ENCODE measurements around the gene TP53BP2. TPM values are rescaled to one million over a fixed set of nuclear protein-coding genes. Genes with fewer than 3 reads are reported as not detected.

Gene TP53BP2
- polyA plus RNA-seq, 1 experiment = 18.6 TPM

DNA sequence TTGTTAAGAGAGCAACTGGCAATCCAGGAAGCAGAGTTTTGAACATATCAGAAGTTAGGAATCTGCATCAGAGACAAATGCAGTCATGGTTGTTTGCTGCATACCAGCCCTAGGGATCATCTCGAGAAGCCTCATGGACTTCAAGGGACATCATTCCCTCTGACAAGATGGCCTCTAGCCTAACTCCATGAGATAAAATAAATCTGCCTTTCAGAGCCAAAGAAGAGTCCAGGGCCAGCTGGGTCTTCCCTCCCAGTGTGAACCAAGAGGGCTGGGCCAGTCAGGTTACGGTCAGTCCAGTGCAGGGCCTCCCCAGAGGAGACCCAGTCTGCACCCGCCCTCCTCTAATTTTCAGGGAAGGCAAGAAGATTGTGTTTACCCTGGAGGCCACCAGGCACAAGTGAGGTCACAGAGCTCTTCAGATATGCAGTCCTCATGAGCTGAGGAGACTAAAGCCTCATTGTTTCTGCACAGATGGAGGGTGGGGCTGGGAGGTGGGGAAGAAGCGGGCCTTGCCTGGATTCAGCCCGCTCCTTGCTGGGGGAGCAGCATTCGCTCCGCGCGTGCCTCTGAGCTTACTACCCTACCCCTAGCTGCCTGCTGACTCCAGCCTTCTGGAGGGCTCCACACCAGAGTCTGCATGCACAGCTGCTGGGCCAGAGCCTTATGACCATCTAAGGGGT is 80.6 kb downstream of the TP53BP2 start:
- Histone ChIP-seq H3K36me3 (ENCODE audit: control insufficient read depth, insufficient read depth, low read length) (peaks cover 32% of the 10 kb centered on the region), H3K4me3 (ENCODE audit: low read depth, low read length) (no peak overlapping the region), H3K27me3 (ENCODE audit: control insufficient read depth, insufficient read depth, low read length) (no peaks in the 10 kb centered on the region)
- no peak for TF ChIP-seq CTCF (IDR thresholded peaks at IDR 0.05; ENCODE audit: insufficient read depth, low read depth, low read length)
- DNase-seq (ENCODE audit: low read depth) = no peak
- CTCF ChIA-PET = interaction anchor here (0.7 to 1.4 kb wide), 2 partner anchors 16 to 33 kb away, joined by 3 to 5 read pairs; no protein-coding TSS in a partner anchor
- POLR2A ChIA-PET = no interaction called here

DNA sequence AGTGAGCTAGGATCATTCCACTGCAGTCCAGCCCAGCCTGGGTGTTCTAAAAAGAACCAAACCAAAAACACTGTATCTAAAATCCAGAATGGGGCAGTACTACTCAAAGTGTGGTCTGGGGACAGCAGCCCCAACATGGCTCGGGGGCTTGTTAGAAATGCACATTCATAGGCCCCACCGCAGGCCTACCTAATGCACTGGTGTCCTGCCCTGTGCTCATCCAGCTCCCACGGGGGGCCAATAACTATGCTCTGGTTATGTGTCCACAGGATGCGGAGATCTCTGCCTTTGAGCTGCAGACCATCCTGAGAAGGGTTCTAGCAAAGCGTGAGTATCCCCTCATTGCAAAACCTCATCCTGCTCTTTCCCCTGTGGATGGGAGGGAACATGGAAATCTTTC is 81.9 kb downstream of the TP53BP2 start:
- CTCF ChIA-PET = interaction anchor here (2.1 to 5.5 kb wide), 2 partner anchors 11 to 15 kb away, joined by 6 to 31 read pairs; no protein-coding TSS in a partner anchor
- DNase-seq (ENCODE audit: low read depth) = no peak
- H3K36me3 ChIP-seq (ENCODE audit: control insufficient read depth, insufficient read depth, low read length) = peaks cover 30% of the 10 kb centered on the region

GRCh38 chr1:223763251-223763650 is 82.5 kb downstream of the TP53BP2 start:
- peaks cover 33% of the 10 kb centered on the region for H3K36me3 ChIP-seq (ENCODE audit: control insufficient read depth, insufficient read depth, low read length)
- POLR2A ChIA-PET = interaction anchor here (0.6 kb wide), 1 partner anchor 9 kb away, joined by 3 read pairs; no protein-coding TSS in a partner anchor
- no peak overlapping the region for H3K4me3 ChIP-seq (ENCODE audit: low read depth, low read length)
- CTCF ChIA-PET = interaction anchor here (2.1 to 5.5 kb wide), 2 partner anchors 11 to 14 kb away, joined by 6 to 31 read pairs; no protein-coding TSS in a partner anchor
- no peak for DNase-seq (ENCODE audit: low read depth)
- TF ChIP-seq CTCF (IDR thresholded peaks at IDR 0.05; ENCODE audit: insufficient read depth, low read depth, low read length) = no peak
- H3K27me3 ChIP-seq (ENCODE audit: control insufficient read depth, insufficient read depth, low read length) = no peaks in the 10 kb centered on the region

More for the DNA sequence above, 81.9 kb downstream of the TP53BP2 start:
- H3K4me3 ChIP-seq (ENCODE audit: low read depth, low read length) = no peak overlapping the region
- POLR2A ChIA-PET = no interaction called here
- TF ChIP-seq CTCF (IDR thresholded peaks at IDR 0.05; ENCODE audit: insufficient read depth, low read depth, low read length) = no peak
- no peaks in the 10 kb centered on the region for H3K27me3 ChIP-seq (ENCODE audit: control insufficient read depth, insufficient read depth, low read length)

- no peak for TF ChIP-seq CTCF (IDR thresholded peaks at IDR 0.05; ENCODE audit: insufficient read depth, low read depth, low read length)
- Histone ChIP-seq H3K27me3 (ENCODE audit: control insufficient read depth, insufficient read depth, low read length) (no peaks in the 10 kb centered on the region), H3K4me3 (ENCODE audit: low read depth, low read length) (no peak overlapping the region), H3K36me3 (ENCODE audit: control insufficient read depth, insufficient read depth, low read length) (peaks cover 39% of the 10 kb centered on the region)
- POLR2A ChIA-PET = interaction anchor here (0.5 kb wide), 1 partner anchor 70 kb away, joined by 3 read pairs; no protein-coding TSS in a partner anchor
- CTCF ChIA-PET = interaction anchor here (5.5 kb wide), 1 partner anchor 12 kb away, joined by 31 read pairs; no protein-coding TSS in a partner anchor
- no peak for DNase-seq (ENCODE audit: low read depth)
Observed at GRCh38 chr1:223761411-223761810, 84.3 kb downstream of the TP53BP2 start.

- ChIA-PET CTCF (interaction anchor here (1.9 to 5.5 kb wide), 2 partner anchors 11 to 12 kb away, joined by 5 to 31 read pairs; no protein-coding TSS in a partner anchor), POLR2A (no interaction called here)
- Histone ChIP-seq H3K36me3 (ENCODE audit: control insufficient read depth, insufficient read depth, low read length) (peaks cover 43% of the 10 kb centered on the region), H3K27me3 (ENCODE audit: control insufficient read depth, insufficient read depth, low read length) (no peaks in the 10 kb centered on the region), H3K4me3 (ENCODE audit: low read depth, low read length) (no peak overlapping the region)
- no peak for TF ChIP-seq CTCF (IDR thresholded peaks at IDR 0.05; ENCODE audit: insufficient read depth, low read depth, low read length)
- no peak for DNase-seq (ENCODE audit: low read depth)
Observed at GRCh38 chr1:223760833-223761232, 84.9 kb downstream of the TP53BP2 start.
